Activated CD4-positive, alpha-beta T cell treated with anti-CD3 and anti-CD28 coated beads, Interleukin-2, amount 50 U/mL, for 1 hour (primary cell): ENCODE measurements around the gene TRIB2.

Experiments used
- DNase-seq: peaks from one replicate; pipeline ENCODE4 v3.0.0-alpha.2; 2020

Gene TRIB2

DNA sequence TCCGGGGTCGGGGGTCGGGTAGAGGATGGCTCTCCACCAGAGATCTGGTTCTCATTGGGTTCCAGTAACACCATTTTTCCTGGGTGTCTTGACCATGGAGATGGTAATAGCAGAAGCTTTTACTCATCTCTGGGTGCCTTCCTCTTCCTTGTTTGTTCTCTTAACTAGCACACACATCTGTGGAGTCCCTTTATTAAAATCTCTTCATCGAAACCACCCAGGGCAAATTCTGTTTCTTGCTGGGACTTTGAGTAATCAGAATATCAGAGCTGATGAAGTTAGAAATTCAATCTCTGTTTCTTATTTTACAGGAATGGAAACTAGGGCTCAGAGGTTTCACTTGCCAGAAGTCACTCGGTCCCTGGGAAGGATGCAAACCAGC, 15.0 kb upstream of the TRIB2 start:
- no peak for DNase-seq

DNA sequence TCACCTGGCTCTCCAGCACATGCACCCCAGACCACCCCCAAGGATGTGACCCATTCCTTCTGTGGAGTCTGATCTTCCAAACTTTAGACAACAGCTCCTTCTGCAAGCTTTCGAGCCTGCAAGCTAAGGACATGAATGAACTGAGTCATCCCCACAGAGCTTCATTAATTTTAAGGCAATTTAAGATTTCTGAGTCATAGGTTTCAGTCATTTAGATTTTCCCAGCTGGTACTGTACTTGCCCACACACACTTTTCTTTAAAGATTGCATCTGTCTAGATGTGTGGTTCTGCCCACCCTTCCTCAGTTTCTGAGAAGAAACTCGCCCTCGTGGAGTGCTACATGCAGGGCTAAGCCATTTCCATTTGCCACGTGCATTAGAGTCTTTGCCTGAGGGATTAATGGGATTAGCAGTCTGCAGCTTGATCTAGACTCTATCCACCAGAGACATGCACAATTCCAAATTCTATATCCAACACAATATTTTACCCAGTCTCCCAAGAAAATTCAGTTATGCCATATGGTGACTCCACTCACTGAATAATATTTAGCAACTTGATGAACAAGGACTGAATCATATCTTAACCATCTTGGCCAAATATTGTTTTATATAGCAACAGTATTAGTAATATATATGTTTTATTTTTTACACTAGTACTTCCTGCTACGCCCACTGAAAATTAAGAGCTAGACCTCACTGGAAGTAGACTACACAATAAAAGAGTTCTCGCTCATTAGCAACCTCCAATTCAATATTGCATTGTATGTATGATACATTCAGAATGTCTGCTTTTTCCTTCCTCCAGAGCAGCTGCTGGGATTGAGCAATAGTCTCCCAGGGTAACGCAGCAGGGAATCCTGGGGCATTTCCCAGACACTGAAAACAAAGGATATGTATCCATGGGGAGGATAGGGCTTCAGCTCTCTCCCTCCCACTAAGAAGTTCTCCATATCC, 14.3 kb upstream of the TRIB2 start:
- DNase-seq, result no peak

DNA sequence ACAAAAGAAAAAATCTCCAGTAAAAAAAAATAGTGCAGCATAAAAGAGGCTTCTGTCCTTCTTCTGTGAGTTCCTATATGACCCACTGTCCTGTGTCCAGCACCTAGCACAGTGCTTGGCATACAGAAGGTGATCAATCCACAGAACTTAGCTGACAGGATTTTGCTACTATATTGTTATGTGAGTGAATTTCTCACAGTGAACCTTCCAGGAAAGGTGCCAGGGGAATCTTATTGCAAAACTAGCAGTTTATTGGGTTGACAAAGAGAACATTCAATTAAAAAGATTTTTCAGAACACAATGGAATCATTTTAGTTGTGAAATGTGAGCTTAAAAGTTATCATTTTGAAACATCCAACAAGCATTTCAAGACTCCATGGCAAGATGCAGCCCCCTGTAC, 12.4 kb upstream of the TRIB2 start:
- DNase-seq, result no peak

DNA sequence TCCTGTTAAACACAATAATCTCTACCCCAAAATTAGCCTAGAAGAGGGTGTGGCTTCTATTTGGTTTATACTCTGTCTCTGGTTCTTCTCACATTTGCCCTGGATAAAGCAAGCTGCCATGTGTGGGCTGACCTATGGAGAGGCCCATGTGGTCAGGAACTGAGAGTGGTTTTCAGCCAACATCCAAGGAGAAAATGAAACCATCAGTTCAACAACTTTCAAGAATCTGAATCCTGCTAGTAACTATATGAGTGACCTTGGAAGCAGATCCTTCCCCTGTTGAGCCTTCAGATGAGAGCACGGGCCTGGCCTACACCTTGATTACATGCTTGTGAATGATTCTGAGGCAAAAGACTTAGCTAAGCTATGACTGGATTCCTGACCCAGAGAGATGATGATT, 11.5 kb upstream of the TRIB2 start:
- DNase-seq, result no peak

DNA sequence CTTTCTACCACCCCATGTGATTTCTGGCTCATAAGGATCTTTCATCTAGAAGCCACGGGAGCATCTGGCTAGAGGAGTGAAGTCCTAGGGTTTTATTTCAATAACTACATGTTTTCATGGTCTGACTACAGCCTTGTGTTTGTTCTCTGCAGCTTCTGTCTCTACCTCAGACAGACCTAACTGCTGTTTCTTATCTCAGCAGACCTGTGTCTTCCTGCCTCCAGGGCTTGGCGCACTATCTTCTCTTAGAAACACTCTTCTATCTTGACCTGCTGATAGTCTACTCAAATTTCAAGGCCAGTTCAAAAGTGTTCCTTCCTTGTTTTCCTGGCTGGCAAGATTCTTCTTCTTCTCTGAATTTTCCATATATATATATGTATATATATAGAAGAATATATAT, 11.0 kb upstream of the TRIB2 start:
- no peak for DNase-seq

DNA sequence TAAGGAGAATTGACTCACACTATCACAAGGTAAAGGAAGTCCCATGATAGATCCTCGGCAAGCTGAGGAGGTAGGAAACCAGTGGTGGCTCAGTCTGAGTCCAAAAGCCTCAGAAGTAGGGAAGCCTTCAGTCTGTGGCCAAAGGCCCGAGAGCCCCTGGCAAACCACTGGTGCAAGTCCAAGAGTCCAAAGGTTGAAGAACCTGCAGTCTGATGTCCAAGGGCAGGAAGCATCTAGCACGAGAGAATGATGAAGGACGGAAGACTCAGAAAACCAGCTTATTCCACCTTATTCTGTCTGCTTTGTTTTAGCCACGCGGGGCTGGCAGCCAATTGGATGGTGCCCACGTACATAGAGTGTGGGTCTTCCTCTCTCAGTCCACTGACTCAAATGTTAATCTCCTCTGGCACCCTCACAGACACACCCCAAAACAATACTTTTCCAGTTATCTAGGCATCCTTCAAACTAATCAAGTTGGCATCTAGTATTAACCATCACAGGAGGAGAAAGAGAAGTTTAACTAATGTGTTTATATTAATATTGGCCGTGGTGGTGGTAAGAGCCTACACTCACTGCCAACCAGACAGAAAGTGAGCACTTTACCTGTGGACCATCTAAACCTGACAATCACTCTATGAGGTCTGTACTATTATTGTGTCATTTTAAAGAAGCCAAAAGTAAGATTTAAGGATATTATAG, 8.1 kb upstream of the TRIB2 start:
- no peak for DNase-seq

DNA sequence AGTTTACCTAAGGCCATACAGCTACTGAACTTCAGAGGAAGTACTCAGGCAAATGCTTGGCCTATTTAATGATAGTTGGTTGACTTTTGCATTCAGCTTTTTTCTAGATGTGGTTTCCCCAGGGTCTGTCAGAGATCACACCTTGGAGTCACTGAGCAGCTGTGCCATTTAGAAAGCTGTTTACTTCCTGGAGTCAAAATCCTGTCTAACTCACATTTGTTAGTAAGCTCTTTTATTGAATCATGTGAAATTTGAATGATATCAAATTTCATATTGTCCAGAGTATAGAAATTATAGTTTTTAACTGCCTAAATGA, 7.6 kb upstream of the TRIB2 start:
- DNase-seq, result no peak

DNA sequence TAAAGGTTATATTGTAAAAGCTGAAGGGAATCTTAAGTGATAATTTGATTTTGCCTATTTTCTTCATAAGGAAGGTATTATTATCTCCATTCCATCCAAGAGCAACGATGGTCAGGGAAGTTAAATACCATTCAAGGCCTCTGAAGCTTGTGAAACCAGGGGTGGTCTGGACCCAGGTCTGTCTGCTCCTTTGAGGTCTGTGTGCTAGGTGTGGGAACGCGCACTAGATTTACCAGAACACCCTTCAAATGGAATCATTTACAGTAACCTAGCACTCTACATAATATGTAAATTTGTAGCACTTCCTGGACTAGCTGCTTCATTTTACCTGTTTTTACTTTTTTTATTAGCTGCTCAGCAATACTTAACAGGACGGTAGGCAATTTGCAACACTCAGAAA, 6.4 kb upstream of the TRIB2 start:
- no peak for DNase-seq

DNA sequence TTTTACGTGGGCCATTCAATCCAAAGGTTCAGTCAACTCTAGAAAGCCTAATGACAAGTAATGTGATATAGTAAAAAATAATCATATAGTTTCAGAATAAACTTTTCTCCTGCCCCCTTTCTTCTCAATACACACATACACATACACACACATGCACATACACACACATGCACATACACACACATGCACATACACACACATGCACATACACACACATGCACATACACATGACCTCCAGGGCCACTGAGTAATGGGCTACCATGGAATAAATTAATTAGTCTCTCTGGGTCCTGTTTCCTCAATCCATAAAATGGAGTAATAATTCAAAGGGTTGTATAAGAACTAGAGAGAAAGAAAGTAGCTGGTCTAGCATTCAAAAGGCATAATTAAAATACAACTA, 5.4 kb upstream of the TRIB2 start:
- DNase-seq, result no peak

DNA sequence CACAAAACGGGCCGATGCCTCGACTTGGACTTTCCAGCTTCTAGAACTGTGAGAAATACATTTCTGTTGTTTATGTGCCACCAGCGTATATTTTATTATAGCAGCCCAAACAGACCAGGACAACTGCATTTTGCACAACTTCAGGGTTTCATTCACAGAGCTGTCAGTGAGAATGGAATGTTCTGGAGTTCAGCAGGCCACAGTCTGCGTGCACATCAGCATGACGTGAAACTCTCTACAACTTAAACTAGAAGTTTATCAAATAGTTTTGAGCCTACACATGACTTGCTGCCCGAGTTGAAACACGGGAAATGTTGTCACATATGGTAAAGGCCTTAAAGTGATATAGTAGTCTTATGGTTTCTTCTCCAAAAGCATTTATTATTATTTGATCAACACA, 3.9 kb upstream of the TRIB2 start:
- DNase-seq, result no peak

DNA sequence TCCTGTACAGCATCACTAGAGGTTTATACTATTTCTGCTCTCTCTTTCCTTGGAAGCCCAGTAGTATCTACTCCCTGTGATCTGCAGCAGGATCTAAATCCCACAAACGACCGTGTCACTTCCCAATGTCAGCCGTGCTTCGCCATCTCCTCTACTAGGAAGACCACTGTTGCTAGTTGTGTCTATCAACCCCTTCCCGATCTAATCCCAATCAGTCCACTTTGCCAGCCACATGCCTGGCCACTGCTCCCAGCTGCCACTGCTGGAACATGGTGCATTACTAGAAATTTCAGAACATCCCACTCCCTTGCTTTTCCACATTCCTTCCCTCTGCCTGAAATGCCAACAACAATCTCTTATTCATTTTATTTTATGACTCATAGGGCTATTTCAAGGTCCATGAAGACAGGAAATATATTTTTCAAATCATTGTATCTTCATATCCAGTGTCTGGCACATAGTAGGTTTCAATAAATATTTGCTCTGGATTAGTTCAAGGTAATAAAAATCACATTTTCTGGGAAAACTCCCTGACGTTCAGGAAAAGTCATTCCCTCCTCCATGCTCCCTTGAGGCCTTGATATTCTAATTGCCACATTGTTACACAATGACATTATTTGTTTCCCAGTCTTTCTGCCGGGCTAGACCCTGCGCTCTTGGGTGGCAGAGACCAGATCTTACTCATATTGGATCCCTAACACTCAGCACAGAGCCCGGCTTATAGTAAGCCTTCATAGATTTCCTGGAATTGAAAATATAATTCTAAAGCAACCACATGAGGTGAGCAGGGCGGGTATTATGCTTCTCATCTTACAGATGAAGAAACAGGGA, 2.1 kb upstream of the TRIB2 start:
- DNase-seq, result no peak

DNA sequence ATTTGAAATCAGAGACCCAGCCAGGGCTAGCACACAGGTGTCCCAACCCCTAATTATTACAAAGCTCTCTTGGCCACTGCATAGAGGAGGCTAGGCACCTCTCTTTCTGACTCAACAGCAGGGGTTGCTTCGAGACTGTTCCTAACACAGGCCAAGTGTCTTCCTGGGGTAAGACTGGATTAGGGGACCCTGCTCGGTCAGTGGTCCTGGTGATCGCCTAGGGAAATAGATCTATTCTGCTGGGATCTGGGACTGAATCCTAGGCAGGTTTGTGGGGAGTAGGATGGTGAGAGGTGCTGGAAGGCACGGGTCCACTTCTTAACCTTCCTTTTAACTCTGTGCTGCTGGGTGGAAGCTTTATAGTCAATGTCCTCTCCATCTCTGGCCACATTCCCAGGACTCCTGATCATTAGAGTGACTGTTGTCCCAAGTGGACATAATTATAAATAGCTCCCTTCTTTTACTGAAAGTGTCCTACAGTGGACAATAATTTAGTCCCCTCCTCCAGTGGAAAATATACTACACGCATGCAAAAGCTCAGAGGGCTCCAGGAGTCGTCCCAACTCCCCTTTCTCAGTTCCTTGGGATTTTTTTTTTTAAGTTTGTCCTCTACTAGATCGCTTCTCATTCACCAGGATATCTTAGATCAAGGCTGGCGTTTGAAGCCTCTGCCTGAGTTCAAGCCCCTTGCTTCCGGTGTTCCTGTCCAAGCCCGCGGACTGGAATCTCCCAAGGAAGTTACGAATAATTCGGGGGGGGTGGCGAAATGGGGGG, 1.3 kb upstream of the TRIB2 start:
- no peak for DNase-seq

DNA sequence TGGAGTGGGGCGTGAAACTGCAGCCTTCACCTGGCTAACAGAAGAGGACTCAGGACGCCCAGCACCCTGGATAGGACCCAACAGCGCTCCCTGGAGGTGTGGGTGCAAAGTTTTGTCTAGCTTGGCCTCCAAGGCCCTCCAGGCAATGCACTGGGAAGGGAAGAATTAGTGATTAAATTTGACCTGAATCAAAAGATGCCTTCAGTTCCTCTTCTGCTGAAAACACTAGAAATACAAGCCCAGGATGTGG, 779 bp upstream of the TRIB2 start:
- peak; percentile 81 for DNase-seq

DNA sequence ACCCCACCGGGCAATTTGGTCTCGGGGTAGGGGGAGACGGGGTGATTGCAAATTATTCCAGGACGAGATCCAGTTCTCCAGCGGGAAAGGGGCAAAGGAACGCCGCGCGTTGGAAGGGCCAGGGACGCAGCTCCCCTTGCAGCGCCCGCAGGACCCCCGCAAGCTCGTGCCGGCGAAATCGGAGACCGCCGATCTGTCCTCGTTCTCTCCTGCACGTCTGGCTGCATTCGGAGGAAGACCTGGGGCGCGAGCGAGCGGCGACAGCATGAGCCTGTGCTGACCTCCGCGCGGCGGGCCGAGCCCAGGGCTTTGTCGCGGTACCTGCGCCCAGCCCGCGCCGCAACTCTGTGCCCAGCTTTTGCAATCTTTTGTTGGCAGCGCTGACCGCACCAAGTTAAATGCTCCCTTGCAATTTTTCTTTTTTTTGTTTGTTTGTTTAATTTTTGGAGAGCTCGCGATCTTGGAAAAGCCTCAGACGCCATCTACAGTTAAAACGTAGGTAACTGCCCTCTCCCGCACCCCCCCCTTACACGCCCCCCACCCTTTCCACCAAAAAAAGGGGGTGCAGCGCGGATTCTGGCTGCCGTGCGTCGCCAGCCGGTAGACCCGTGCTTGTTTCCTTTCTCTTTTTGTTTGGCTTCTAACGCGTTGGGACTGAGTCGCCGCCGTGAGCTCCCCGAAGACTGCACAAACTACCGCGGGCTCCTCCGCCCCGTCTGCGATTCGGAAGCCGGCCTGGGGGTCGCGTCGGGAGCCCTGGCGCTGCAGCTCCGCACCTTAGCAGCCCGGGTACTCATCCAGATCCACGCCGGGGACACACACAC, 667 bp downstream of the TRIB2 start:
- DNase-seq, result peak; percentile 59

DNA sequence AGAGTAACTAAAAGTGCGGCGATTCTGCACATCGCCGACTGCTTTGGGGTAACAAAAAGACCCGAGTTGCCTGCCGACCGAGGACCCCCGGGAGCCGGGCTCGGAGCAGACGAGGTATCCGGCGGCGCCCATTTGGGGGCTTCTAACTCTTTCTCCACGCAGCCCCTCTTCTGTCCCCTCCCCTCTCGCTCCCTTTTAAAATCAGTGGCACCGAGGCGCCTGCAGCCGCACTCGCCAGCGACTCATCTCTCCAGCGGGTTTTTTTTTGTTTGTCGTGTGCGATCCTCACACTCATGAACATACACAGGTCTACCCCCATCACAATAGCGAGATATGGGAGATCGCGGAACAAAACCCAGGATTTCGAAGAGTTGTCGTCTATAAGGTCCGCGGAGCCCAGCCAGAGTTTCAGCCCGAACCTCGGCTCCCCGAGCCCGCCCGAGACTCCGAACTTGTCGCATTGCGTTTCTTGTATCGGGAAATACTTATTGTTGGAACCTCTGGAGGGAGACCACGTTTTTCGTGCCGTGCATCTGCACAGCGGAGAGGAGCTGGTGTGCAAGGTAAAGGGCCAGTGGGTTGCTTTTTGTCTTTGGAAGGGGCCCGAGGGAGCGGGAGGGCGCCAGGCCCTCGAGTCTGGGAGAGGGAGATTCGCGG, 1.4 kb downstream of the TRIB2 start:
- peak; percentile 32 for DNase-seq

DNA sequence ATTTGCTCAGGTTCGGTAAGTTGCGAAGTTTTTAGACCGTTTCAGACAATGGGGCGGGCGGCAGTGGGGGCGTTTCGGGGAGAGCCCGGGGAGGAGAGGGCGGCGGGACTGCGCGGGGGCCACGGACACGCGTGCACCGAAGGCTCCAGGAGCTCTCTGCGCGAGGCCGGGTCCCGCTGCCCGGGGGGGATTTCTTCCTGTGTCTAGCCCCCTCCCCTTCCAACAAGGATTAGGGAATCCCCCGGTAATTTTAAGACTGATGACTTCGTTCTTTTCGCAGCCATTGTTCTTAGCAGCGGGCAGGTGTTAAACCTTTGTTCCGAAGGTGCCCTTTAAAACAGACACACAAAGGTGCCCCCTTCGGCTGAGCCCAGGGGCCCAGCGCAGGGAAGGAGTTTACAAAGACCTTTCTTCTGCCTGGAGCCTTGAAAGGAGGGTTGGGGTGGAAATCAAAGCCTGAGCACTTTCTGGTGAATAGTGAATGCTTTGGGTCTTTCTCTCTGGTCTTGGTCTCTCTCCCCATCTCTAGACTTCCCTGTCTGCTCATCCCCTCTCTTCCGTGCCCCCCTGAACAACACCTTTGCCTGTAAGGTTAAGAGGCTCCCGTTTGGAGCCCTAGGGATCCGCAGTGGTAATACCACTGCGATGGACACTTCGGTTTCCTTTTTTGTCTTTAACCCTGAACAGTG, 2.1 kb downstream of the TRIB2 start:
- DNase-seq, result peak; percentile 17

DNA sequence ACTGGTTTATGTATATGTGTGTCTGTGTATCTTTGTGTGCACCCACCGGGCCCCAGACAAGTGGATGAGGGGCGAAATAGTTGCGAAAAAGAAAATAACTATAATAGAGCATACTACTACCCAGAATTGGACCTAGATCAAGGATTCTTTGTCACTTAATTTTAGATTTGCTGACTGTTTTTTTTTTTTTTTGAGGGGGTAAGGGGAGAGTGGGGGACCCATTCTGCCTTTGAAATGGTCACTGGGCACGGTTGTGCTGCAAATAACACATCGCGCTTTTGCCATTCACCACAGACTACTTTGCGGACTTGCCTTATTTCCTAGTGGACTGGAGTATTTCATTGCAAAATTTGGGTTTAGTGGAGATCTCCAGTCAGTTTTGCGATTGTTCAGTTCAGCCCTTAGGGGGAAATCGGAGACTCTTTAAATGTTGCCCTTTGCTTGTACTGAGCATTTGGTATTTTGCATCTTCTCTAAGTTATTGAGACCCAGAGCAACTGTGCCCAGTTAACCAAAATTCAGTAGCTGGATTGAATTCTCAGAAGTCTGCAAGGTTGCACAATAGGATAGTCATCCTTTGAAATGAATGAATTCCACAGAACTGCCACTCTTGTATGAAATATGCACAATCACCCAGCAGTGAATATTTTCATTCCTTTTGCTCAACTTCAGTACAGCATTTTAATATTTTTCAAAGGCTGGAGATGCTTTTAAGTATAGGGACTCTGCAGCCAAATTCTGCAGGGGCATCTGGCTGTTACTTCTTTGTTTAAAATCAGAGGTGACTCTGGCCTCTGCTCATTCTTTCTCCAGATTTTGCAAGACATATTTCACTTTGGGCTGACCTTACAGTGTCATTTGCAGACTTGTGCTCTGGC, 2.9 kb downstream of the TRIB2 start:
- no peak for DNase-seq

DNA sequence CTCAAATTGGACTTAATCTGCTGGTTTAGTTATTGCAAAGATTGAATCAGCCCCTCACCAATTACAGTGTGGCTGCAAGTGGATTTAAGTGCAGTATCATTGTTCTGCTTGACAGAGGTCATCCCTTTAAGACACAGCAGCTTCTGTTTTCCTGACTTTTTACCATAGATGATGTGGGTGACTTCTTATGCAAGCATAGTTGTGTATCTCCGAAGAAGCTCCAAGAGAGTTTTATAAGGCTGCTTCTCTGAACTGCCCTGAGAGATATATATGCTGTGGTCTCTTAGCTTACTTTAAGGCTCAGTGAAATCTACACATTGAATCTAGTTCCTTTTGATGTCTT, 3.5 kb downstream of the TRIB2 start:
- no peak for DNase-seq

DNA sequence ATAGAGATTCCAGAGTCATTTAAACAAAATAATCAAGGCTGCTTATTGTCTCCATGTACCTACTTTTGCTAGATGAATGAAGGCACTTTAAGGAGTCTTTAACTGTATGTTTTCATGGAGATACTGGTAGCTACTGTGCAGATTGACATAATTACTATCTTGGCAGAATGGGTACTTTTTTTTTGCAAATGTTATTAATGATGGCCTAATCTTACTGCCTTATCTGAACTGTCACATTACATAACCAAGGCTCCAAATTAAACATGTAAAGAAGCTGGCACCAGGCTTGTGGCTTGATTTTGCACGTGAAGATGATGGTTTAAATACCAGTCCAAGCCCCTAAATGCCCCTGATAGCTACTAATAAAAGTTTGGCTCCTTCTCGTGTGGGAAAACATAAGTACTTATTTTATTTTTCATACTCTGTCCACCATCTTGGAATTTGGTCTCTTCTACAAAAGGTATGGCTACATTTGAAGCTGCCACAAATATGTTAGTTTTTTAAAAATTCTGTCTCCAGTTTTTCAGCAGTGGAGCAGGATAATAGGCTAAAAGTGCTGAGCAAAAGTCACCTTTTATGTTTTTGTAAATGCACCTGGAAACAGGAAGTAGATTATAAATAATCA, 4.1 kb downstream of the TRIB2 start:
- no peak for DNase-seq
